ENCODE measurements around the gene EIF4EBP2. TPM values are rescaled to one million over a fixed set of nuclear protein-coding genes. Genes with fewer than 3 reads are reported as not detected.

EIF4EBP2 gene
- polyA plus RNA-seq, 3 donors = 26.3 to 93.8 (median 73.4) TPM

- Mint-ChIP-seq H3K9me3 (no peaks in the 10 kb centered on the region), H3K36me3 (no peaks in the 10 kb centered on the region), H3K27me3 (ENCODE audit: low read depth in 3 of 3) (peaks cover 2 to 9% (median 4%) of the 10 kb centered on the region in 3 donors), H3K4me1 (no peaks in the 10 kb centered on the region), H3K27ac (no peak overlapping the region), H3K4me3 (no peak overlapping the region)
- no peak overlapping the region for H3K27ac ChIP-seq (ENCODE audit: low read depth in 1 of 2, low read length in 2 of 2)
- no peaks in the 10 kb centered on the region for H3K79me2 ChIP-seq (ENCODE audit: insufficient read depth, low read length)
- 100% methylated on average over 2 of the region's 3 CpGs for WGBS (ENCODE audit: insufficient coverage)
- H3K4me1 ChIP-seq (ENCODE audit: control insufficient read depth in 1 of 2, insufficient read depth in 2 of 2, low read length in 2 of 2) = no peaks in the 10 kb centered on the region
- H2AFZ ChIP-seq (ENCODE audit: insufficient read depth, low read depth, low read length, poor library complexity, severe bottlenecking) = no peak overlapping the region
- H3K9me3 ChIP-seq (replicated peaks in 1 of 2; ENCODE audit: control insufficient read depth in 1 of 2, insufficient read depth in 1 of 2, low read length in 2 of 2) = no peaks in the 10 kb centered on the region
- intact Hi-C loops (cut with micrococcal nuclease) = no loop called here
- no peaks in the 10 kb centered on the region for H3K27me3 ChIP-seq (ENCODE audit: control insufficient read depth in 2 of 2, insufficient read depth in 2 of 2, low read length in 2 of 2)
- H3K9ac ChIP-seq (ENCODE audit: insufficient read depth, low read length, poor library complexity, severe bottlenecking) = no peak overlapping the region
- TF ChIP-seq CTCF (IDR thresholded peaks at IDR 0.05) = no peak
- no peak overlapping the region for H3K4me2 ChIP-seq (replicated peaks; ENCODE audit: extremely low read depth, low read length, poor library complexity, severe bottlenecking)
- H4K20me1 ChIP-seq (ENCODE audit: insufficient read depth, low read length) = no peaks in the 10 kb centered on the region
- H3K4me3 ChIP-seq (replicated peaks in 1 of 3; ENCODE audit: low read depth in 2 of 3, low read length in 3 of 3) = no peak overlapping the region
- DNase-seq = no peak
- H3K36me3 ChIP-seq (replicated peaks in 1 of 2; ENCODE audit: control insufficient read depth in 1 of 2, insufficient read depth in 2 of 2, low read length in 2 of 2) = no peaks in the 10 kb centered on the region
Observed at GRCh38 chr10:70466951-70467350, 63.0 kb downstream of the EIF4EBP2 start.

GRCh38 chr10:70472799-70473454 is 69.0 kb downstream of the EIF4EBP2 start:
- peaks cover 0 to 4% (median 0%) of the 10 kb centered on the region in 7 donors for H3K9me3 Mint-ChIP-seq
- no peaks in the 10 kb centered on the region for H4K20me1 ChIP-seq (ENCODE audit: insufficient read depth, low read length)
- 85% methylated on average over 6 of the region's 8 CpGs for WGBS (ENCODE audit: insufficient coverage)
- H3K27me3 Mint-ChIP-seq (ENCODE audit: low read depth in 3 of 3) = peaks cover 14 to 31% (median 18%) of the 10 kb centered on the region in 3 donors
- H3K9ac ChIP-seq (ENCODE audit: insufficient read depth, low read length, poor library complexity, severe bottlenecking) = no peak overlapping the region
- intact Hi-C loops (cut with micrococcal nuclease) = no loop called here
- no peaks in the 10 kb centered on the region for H3K36me3 Mint-ChIP-seq
- H3K4me1 ChIP-seq (ENCODE audit: control insufficient read depth in 1 of 2, insufficient read depth in 2 of 2, low read length in 2 of 2) = peaks cover 3 to 6% of the 10 kb centered on the region in 2 donors
- H2AFZ ChIP-seq (ENCODE audit: insufficient read depth, low read depth, low read length, poor library complexity, severe bottlenecking) = no peak overlapping the region
- DNase-seq = no peak
- H3K36me3 ChIP-seq (replicated peaks in 1 of 2; ENCODE audit: control insufficient read depth in 1 of 2, insufficient read depth in 2 of 2, low read length in 2 of 2) = no peaks in the 10 kb centered on the region
- no peaks in the 10 kb centered on the region for H3K9me3 ChIP-seq (replicated peaks in 1 of 2; ENCODE audit: control insufficient read depth in 1 of 2, insufficient read depth in 1 of 2, low read length in 2 of 2)
- peaks cover 5% of the 10 kb centered on the region for H3K4me1 Mint-ChIP-seq
- no peak for TF ChIP-seq CTCF (IDR thresholded peaks at IDR 0.05)
- H3K27ac Mint-ChIP-seq = no peak overlapping the region
- H3K4me2 ChIP-seq (replicated peaks; ENCODE audit: extremely low read depth, low read length, poor library complexity, severe bottlenecking) = no peak overlapping the region
- H3K79me2 ChIP-seq (ENCODE audit: insufficient read depth, low read length) = no peaks in the 10 kb centered on the region
- no peak overlapping the region for H3K27ac ChIP-seq (ENCODE audit: low read depth in 1 of 2, low read length in 2 of 2)
- H3K27me3 ChIP-seq (ENCODE audit: control insufficient read depth in 2 of 2, insufficient read depth in 2 of 2, low read length in 2 of 2) = peaks cover 7 to 20% of the 10 kb centered on the region in 2 donors
- no peak overlapping the region for H3K4me3 ChIP-seq (replicated peaks in 1 of 3; ENCODE audit: low read depth in 2 of 3, low read length in 3 of 3)
- H3K4me3 Mint-ChIP-seq = no peak overlapping the region
